Measurements from ENCODE around the gene BCAS1. TPM values are rescaled to one million over a fixed set of nuclear protein-coding genes. Genes with fewer than 3 reads are reported as not detected.
"Not testable (repeated sequence)": the region's sequence is repeated elsewhere in the genome, so short reads cannot be mapped to it uniquely, and the experiment has no call there.

Gene BCAS1
- total and polyA plus RNA-seq, 2 donors (not counting 3 experiments of a cell fraction or from before 2014, with no cell fraction given) = not detected

GRCh38 chr20:54011346-54011745, 59.0 kb downstream of the BCAS1 start:
- no peak for TF ChIP-seq FOS (IDR thresholded peaks at IDR 0.05; ENCODE audit: borderline replicate concordance, insufficient read depth, low read length)
- TF ChIP-seq JUN (IDR thresholded peaks at IDR 0.05; ENCODE audit: borderline replicate concordance, insufficient read depth, insufficient read length, low read depth) = no peak
- no peak for TF ChIP-seq MYC (IDR thresholded peaks at IDR 0.05; ENCODE audit: low read depth, low read length)
- no peak for TF ChIP-seq POLR2A (IDR thresholded peaks at IDR 0.05; ENCODE audit: low read depth, low read length)
- TF ChIP-seq CTCF (IDR thresholded peaks at IDR 0.05; ENCODE audit: extremely low read depth in 1 of 2, insufficient read depth in 1 of 2, low read depth in 1 of 2, low read length in 2 of 2) = no peak
- no peak for TF ChIP-seq POLR2AphosphoS5 (IDR thresholded peaks at IDR 0.05; ENCODE audit: insufficient read depth, low read depth, low read length)
- TF ChIP-seq EZH2 (IDR thresholded peaks at IDR 0.05; ENCODE audit: borderline replicate concordance, low read depth, low read length, severe bottlenecking) = no peak
- no peak for TF ChIP-seq GATA2 (IDR thresholded peaks at IDR 0.05; ENCODE audit: insufficient read depth, insufficient read length, low read depth, low read length)
- no peak for TF ChIP-seq MAX (IDR thresholded peaks at IDR 0.05; ENCODE audit: insufficient read depth, insufficient read length)
- Histone ChIP-seq H3K79me2 (ENCODE audit: control insufficient read depth, insufficient read depth, low read length) (no peaks in the 10 kb centered on the region), H3K9ac (replicated peaks; ENCODE audit: extremely low read depth, insufficient read depth, low read length) (no peak overlapping the region), H3K27ac (ENCODE audit: insufficient read depth, low read depth, low read length) (no peak overlapping the region), H3K36me3 (ENCODE audit: control insufficient read depth in 2 of 2, extremely low read depth in 1 of 2, insufficient read depth in 2 of 2, low read length in 2 of 2) (no peaks in the 10 kb centered on the region), H4K20me1 (replicated peaks; ENCODE audit: control insufficient read depth, extremely low read depth, insufficient read depth, low read length) (no peaks in the 10 kb centered on the region), H3K4me2 (ENCODE audit: insufficient read depth, low read length) (no peak overlapping the region), H3K9me3 (replicated peaks; ENCODE audit: control insufficient read depth, insufficient read depth, low read length) (no peaks in the 10 kb centered on the region), H3K4me1 (ENCODE audit: control insufficient read depth, extremely low read depth, insufficient read depth, low read length) (no peaks in the 10 kb centered on the region), H3K9me1 (replicated peaks; ENCODE audit: control insufficient read depth, extremely low read depth, insufficient read depth, low read length) (no peaks in the 10 kb centered on the region), H2AFZ (ENCODE audit: low read depth, low read length) (no peak overlapping the region), H3K4me3 (replicated peaks in 1 of 3; ENCODE audit: insufficient read depth in 1 of 3, low read depth in 1 of 3, low read length in 3 of 3) (no peak overlapping the region), H3K27me3 (ENCODE audit: control insufficient read depth in 2 of 2, insufficient read depth in 2 of 2, low read length in 2 of 2) (no peaks in the 10 kb centered on the region)
- no TSS peak for BruUV-seq (replicated peaks)
- dilution Hi-C loops (cut with MboI; ENCODE audit: extremely low pct_ligation_motif_present, low sequenced_read_pairs) = no loop called here
- DNase-seq (ENCODE audit: low read depth, low spot score) (no peak), FAIRE-seq (no peak)
- intact Hi-C loops (cut with micrococcal nuclease) = no loop called here
- CTCF ChIA-PET = no interaction called here
- POLR2A ChIA-PET = no interaction called here

- intact Hi-C loops (cut with micrococcal nuclease); dilution Hi-C loops (cut with MboI; ENCODE audit: extremely low pct_ligation_motif_present, low sequenced_read_pairs); CTCF ChIA-PET; H3K9ac ChIP-seq (replicated peaks; ENCODE audit: extremely low read depth, insufficient read depth, low read length); H3K4me2 ChIP-seq (ENCODE audit: insufficient read depth, low read length); DNase-seq (ENCODE audit: low read depth, low spot score); H4K20me1 ChIP-seq (replicated peaks; ENCODE audit: control insufficient read depth, extremely low read depth, insufficient read depth, low read length); H3K27me3 ChIP-seq (ENCODE audit: control insufficient read depth in 2 of 2, insufficient read depth in 2 of 2, low read length in 2 of 2); FAIRE-seq; H3K27ac ChIP-seq (ENCODE audit: insufficient read depth, low read depth, low read length); H3K9me1 ChIP-seq (replicated peaks; ENCODE audit: control insufficient read depth, extremely low read depth, insufficient read depth, low read length); H3K4me3 ChIP-seq (replicated peaks in 1 of 3; ENCODE audit: insufficient read depth in 1 of 3, low read depth in 1 of 3, low read length in 3 of 3); H3K9me3 ChIP-seq (replicated peaks; ENCODE audit: control insufficient read depth, insufficient read depth, low read length); H3K36me3 ChIP-seq (ENCODE audit: control insufficient read depth in 2 of 2, extremely low read depth in 1 of 2, insufficient read depth in 2 of 2, low read length in 2 of 2); BruUV-seq (replicated peaks); H2AFZ ChIP-seq (ENCODE audit: low read depth, low read length); POLR2A ChIA-PET; H3K4me1 ChIP-seq (ENCODE audit: control insufficient read depth, extremely low read depth, insufficient read depth, low read length); H3K79me2 ChIP-seq (ENCODE audit: control insufficient read depth, insufficient read depth, low read length): not testable (repeated sequence)
Measured at GRCh38 chr20:54006216-54006615, 64.2 kb downstream of the BCAS1 start.
